Osteocyte (in vitro differentiated cells): Measurements from ENCODE around the gene WDFY3. TPM values are rescaled to one million over a fixed set of nuclear protein-coding genes. Genes with fewer than 3 reads are reported as not detected.

Experiments used
- DNase-seq: peaks from one replicate; pipeline ENCODE4 v3.0.0; 2021; ENCODE audit warnings: mixed read lengths; ENCODE audit not compliant: unreplicated experiment; ENCODE audit errors: extremely low spot score
- H3K27ac Mint-ChIP-seq: one replicate; pipeline ENCODE4 v1.8.0; 2021; ENCODE audit warnings: mild to moderate bottlenecking, mixed read lengths; ENCODE audit not compliant: unreplicated experiment
- H3K27me3 Mint-ChIP-seq: one replicate; pipeline ENCODE4 v1.8.0; 2021; ENCODE audit warnings: mixed read lengths; ENCODE audit not compliant: unreplicated experiment
- H3K36me3 Mint-ChIP-seq: one replicate; pipeline ENCODE4 v1.8.0; 2021; ENCODE audit warnings: mixed read lengths; ENCODE audit not compliant: unreplicated experiment
- H3K4me1 Mint-ChIP-seq: one replicate; pipeline ENCODE4 v1.8.0; 2021; ENCODE audit warnings: mixed read lengths; ENCODE audit not compliant: unreplicated experiment
- H3K4me3 Mint-ChIP-seq: one replicate; pipeline ENCODE4 v1.8.0; 2021; ENCODE audit warnings: mild to moderate bottlenecking, moderate library complexity, mixed read lengths; ENCODE audit not compliant: unreplicated experiment
- H3K9me3 Mint-ChIP-seq: one replicate; pipeline ENCODE4 v1.8.0; 2021; ENCODE audit warnings: mixed read lengths; ENCODE audit not compliant: unreplicated experiment
- total RNA-seq: library from RNA; stranded (reverse); gene quantifications from 2 replicates; pipeline ENCODE4 v1.2.1, GENCODE V29; 2021
- TF ChIP-seq, protein P1 (sequence below): fragments of 200-600 bp; sonication (generic); IDR thresholded peaks from 2 replicates; pipeline ENCODE4 v1.5.0; 2021; ENCODE audit warnings: antibody characterized with exemption, mild to moderate bottlenecking, moderate library complexity

WDFY3 gene
- total RNA-seq, 1 donor from 2014 or later: 91.4 TPM

DNA sequence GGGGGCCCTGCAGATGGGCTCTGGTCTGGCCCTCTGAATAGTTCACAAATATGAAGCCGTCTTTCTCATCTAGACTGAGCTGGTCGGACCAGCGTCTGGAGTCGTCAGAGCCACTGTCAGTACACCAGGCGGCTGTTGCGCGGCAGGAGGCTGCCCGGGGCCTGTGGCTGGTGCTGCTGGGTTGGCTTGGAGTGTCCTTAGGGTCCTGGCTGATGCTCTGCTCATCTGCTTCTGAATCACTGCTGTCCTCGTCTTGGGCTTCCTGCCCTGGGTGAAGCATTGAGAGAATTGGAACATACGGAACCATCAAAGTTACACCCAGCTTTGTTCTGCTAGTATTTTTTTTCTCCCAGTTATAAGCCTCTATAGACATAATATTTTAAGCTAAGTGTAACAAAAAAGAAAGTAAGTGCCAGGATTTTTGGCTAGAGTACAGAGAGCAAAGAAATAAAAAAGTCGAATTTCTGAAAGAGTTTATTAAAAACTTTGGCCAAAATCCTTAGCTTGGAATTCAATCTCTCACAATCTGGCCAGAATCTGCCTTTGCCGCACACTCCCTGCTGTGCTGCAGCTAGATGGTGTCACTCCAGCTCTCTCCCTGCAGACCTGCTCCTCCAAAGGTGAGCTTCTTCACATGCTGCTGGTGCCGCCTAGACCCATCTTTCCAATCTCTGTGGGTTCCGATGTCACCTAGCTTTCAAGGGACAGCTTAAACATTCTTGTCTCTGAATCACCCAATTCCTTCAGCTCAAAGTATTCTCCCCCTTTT is 287.3 kb downstream of the WDFY3 start:
- Mint-ChIP-seq H3K4me1 (peaks cover 20% of the 10 kb centered on the region), H3K36me3 (peaks cover 64% of the 10 kb centered on the region), H3K9me3 (no peaks in the 10 kb centered on the region), H3K27me3 (no peaks in the 10 kb centered on the region), H3K27ac (no peak overlapping the region), H3K4me3 (no peak overlapping the region)
- DNase-seq: no peak
- TF ChIP-seq, protein P1, sequence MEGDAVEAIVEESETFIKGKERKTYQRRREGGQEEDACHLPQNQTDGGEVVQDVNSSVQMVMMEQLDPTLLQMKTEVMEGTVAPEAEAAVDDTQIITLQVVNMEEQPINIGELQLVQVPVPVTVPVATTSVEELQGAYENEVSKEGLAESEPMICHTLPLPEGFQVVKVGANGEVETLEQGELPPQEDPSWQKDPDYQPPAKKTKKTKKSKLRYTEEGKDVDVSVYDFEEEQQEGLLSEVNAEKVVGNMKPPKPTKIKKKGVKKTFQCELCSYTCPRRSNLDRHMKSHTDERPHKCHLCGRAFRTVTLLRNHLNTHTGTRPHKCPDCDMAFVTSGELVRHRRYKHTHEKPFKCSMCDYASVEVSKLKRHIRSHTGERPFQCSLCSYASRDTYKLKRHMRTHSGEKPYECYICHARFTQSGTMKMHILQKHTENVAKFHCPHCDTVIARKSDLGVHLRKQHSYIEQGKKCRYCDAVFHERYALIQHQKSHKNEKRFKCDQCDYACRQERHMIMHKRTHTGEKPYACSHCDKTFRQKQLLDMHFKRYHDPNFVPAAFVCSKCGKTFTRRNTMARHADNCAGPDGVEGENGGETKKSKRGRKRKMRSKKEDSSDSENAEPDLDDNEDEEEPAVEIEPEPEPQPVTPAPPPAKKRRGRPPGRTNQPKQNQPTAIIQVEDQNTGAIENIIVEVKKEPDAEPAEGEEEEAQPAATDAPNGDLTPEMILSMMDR: no peak

DNA sequence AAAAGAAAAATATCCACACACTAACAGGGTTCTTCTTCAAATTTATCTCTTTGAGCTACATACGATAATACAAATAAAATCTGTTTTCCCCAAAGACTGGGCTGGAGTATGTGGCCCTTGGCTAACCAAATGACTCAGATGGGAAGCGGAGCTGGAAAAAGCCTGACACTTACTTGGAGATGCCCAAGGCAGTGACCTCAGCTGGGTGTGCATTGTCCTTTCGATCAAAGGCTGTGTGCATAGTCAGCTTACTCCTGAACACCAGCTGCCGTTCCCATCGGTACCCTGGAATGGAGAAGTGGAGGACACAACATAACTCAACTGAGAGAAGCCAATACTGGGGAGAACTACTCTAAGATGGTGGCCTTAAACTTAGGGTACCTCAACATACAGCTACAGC is 288.5 kb downstream of the WDFY3 start:
- no peak for DNase-seq
- Mint-ChIP-seq H3K36me3 (peaks cover 55% of the 10 kb centered on the region), H3K4me3 (no peak overlapping the region), H3K27me3 (no peaks in the 10 kb centered on the region), H3K4me1 (peaks cover 20% of the 10 kb centered on the region), H3K9me3 (no peaks in the 10 kb centered on the region), H3K27ac (no peak overlapping the region)
- TF ChIP-seq, protein P1: no peak

DNA sequence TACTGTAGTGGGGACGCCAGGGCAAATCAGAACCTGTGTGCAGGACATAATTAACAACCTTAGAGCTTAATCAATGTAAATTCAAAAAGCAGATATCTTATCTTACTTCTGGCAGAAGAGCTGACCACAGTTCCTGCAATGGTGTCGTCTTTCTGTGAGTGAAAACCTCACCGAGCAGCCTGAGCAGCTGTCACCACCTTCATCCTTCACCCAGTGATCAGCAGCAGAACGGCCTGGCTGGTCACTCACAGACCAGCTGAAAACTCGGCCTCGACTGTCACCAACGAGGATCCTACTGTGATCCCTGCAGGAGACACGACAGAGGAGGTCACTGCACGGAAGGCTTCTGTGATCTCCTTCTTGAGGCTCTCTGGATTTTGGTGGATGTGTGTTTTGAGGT is 289.4 kb downstream of the WDFY3 start:
- Mint-ChIP-seq H3K9me3 (no peaks in the 10 kb centered on the region), H3K4me3 (no peak overlapping the region), H3K36me3 (peaks cover 59% of the 10 kb centered on the region), H3K4me1 (peaks cover 20% of the 10 kb centered on the region), H3K27ac (no peak overlapping the region), H3K27me3 (no peaks in the 10 kb centered on the region)
- TF ChIP-seq, protein P1: no peak
- DNase-seq: no peak

DNA sequence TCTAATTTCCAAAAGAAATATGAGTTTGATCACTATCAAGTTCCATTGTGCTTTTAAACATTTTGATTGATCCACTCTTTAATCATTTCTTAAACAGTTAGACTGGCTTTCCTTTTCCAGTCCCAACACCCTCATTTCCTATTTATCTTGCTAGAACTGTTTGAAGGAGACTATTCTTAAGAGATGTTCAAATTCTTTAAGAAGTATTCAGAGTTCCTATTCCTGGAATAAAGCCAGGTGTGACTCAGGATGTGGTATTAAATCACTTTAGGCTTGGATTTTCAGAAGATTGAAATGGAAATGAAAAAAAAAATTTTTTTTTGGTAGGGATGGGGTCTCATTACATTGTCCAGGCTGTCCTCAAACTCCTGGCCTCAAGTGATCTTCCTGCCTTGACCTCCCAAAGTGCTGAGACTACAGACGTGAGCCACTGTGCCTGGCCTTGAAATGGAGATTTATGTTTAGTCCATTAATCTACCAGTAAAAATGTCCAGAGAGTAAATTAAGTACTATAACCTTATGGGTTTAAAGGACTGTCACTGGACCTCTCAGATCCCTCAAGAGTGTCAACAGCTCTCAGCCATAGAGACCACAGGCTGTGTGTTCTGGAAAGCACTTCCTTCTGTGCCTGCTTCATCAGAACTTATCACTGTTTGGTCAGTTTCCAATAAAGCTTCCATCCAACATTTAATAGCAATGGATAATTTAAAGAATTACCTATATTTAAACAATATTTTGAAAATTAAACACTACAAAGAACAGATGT is 292.8 kb downstream of the WDFY3 start:
- H3K27ac Mint-ChIP-seq: peak overlapping the region; percentile 69
- TF ChIP-seq, protein P1: no peak
- H3K27me3 Mint-ChIP-seq: no peaks in the 10 kb centered on the region
- no peaks in the 10 kb centered on the region for H3K9me3 Mint-ChIP-seq
- H3K36me3 Mint-ChIP-seq: peaks cover 54% of the 10 kb centered on the region
- H3K4me3 Mint-ChIP-seq: no peak overlapping the region
- H3K4me1 Mint-ChIP-seq: peaks cover 12% of the 10 kb centered on the region
- DNase-seq: no peak

DNA sequence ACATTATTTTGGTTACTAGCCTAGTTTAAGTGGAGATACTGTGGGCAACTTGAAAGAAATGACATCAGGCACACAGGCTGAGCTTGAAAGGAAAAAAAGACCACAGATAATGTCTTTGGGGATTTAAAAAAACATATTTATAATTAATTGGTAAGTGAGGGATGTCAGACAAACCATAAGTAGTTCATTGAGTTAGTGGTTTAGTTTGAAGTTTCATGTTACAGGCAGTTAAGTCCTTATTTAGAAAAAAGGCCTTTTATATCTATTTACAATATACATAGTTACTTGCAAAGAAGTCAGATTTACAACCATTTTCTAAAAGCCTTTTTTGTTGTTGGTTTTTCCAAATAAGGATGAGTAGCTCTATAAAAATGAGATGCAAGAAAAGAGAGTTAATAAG is 294.3 kb downstream of the WDFY3 start:
- TF ChIP-seq, protein P1: no peak
- no peaks in the 10 kb centered on the region for H3K27me3 Mint-ChIP-seq

More for the DNA sequence above, 294.3 kb downstream of the WDFY3 start:
- H3K36me3 Mint-ChIP-seq: peaks cover 52% of the 10 kb centered on the region
- no peaks in the 10 kb centered on the region for H3K9me3 Mint-ChIP-seq
- H3K4me1 Mint-ChIP-seq: peaks cover 12% of the 10 kb centered on the region
- no peak for DNase-seq
- H3K4me3 Mint-ChIP-seq: no peak overlapping the region
- no peak overlapping the region for H3K27ac Mint-ChIP-seq
